HG02588 (cell line): Measurements from ENCODE around the gene FOXJ3.

Experiments used
- ATAC-seq: cut with Tn5 transposase; IDR thresholded peaks from one replicate; pipeline ENCODE4 v1.9.1; 2021; ENCODE audit warnings: mild to moderate bottlenecking, moderate library complexity; ENCODE audit not compliant: unreplicated experiment

Gene FOXJ3

GRCh38 chr1:42146626-42147320 is 188.3 kb downstream of the FOXJ3 start:
- no peak for ATAC-seq

- no peak for ATAC-seq
Observed at GRCh38 chr1:42145764-42146625, 189.0 kb downstream of the FOXJ3 start.

DNA sequence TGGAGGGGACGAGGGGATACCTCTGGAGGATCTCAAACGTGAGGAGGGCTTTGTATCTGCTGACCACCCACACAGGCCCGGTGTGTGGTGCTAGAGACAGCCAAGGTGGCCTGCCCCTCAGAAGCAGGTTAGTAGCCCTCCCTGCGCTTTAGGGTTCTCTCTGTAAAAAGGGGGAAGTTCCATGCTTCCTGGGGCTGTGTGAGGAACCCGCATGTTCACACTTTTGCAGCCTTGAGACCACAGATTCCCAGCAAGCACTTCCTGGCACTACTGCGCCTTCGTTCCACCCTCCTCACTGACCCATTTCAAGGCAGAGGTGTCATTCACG is 189.7 kb downstream of the FOXJ3 start:
- ATAC-seq = no peak

DNA sequence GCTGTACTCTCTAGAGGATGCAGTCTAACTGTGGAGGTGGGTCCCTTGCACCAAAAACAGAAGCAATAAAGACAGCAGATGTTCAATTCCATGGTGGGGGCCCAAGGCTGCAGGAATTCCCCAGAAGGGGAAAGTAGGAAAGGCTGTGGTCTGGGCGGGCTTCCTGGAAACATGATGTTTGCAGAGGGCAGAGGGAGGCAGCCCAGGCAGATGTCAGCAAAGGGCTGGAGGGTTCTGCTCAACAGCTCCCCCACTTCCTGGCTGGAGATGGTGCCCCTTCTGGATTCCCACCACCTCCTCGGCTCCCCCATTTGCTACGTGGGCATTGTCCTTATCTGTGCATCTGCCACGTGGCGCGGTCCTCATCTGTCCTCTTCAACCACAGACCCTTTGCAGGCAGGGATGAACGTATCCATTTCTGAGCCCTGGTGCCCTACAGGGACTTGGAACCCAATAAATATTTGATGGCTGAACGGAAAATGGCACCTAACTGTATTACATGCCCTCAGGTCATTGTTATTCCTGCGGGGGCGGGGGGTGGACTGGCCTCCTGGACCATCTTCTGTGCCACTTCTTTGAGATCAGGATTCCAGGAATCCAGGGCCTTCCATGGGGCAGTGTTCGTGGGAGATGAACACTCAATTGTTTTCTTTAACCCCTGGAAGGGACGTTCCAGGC is 190.2 kb downstream of the FOXJ3 start:
- ATAC-seq = no peak

DNA sequence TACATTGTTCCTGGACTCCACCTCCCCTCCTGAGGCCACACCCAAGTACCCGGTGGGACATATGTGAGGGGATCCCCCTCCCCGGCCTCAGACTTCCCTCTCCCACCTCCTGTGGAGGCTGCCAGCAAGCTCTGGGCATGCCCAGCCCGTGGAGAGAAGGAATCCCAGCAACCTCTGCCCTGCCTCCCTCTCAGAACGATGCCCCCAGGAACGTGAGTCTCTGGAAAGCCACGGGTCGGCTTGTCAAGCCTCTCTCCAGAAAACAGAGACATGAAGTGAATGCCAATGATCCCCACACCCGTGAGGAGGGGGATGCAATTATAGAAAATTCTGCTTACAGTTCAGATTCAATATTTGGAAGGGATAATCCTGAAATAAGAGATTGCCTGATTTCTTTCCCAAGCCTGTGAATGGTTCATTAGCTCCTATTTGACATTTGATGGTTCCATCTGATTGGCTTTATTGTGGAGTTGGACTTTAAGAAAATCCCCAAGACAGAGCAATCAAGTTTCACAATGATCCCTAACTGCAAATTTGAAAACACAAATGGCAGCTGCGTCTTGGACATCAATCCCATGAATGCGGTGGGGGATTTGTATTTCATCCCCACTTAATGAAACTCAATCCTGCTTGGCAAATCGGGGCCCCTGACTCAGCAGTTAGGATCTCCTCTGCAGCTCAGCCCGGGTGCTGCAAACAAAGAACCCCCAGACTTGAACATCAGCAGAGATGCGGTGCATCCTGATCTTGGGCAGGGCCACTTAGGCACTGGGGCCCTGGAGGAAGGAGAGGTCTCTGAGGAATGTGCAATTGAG is 190.9 kb downstream of the FOXJ3 start:
- ATAC-seq = no peak

DNA sequence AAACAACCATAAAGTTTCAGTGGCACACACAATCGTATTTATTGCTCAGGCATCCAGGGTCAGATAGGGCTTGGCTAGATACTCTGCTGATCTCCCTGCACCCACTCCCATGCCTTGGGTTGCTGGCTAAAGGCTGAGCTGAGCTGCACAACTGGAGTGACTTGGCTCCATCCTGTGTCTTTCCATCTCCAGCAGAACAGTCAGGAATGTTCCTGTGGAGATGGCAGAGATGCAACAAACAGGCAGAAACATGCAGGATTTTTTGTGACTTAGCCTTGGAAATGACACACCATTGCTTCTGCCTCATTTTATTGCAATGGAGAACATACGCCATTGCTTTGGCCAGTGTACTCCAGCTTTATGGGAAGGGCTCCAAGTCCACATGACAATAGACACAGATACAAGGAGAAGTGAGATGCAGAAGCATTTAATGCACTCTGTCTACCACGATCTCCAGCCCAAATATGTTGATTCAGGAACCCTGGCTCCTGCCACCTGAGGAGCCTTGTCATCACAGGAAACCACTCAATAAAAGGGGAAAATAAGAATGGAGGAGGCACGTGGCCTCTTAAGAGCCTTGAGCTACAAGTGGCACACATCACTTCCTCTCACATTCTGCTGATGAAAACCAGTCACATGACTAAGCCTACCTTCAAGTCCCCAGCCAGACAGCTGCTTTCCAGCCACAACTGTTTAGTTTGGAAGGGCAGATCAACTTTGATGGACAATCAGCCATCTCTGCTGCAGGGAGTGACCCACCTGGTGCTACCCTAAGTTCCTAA is 191.9 kb downstream of the FOXJ3 start:
- ATAC-seq = no peak

GRCh38 chr1:42141978-42142377 is 193.1 kb downstream of the FOXJ3 start:
- ATAC-seq = no peak

DNA sequence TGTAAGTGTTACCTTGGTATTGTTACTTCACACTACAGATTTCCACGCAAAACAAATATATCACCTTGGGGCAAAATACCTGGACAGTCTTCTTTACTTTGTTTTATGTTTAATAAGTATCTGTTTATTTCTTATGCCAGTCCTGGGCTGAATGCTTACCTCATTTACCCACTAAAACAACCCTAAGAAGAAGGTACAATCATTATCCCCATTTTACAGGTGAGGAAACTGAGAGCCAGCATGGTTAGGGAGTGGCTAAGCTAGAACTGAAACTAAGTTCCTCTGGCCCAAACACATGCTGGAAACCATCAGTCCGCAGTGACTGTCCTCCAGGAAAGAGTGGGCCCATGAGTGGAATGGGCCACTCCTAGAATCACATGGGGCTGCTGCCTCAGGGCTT is 194.8 kb downstream of the FOXJ3 start:
- no peak for ATAC-seq

- ATAC-seq = no peak
Observed at GRCh38 chr1:42139444-42139843, 195.6 kb downstream of the FOXJ3 start.

DNA sequence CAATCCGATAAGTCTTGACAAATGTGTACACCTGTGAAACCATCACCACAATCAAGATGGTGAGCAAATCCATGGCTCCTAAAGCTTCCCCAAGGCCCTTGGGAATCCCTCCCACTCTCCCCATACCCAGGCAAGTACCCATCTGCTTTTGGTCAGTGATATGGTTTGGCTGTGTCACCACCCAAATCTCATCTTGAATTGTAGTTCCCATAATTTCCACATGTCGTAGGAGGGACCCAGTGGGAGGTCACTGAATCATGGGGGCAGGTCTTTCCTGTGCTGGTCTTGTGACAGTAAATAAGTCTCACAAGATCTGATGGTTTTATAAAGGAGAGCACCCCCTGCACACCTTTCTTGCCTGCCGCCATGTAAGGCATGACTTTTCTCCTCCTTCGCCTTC is 196.4 kb downstream of the FOXJ3 start:
- no peak for ATAC-seq

- ATAC-seq = no peak
Observed at GRCh38 chr1:42137766-42138165, 197.3 kb downstream of the FOXJ3 start.

DNA sequence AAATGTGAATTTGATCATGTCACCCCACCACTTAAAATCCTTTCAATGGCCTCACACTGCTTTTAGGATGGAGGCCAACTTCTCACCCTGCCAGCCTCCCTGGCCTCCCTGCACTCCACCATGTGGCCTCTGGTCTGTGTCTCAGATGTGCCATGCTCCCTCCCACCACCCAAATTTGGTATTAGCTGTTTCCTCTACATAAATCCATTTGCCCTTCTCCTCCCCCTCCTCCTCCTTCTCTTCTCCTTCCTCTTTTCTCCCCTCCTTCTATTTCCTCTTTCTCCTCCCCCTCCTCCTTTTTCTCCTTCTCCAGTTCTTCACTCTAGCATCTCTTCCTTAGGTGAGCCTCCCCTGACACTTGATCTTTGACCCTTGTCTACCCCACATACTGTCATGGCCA is 198.6 kb downstream of the FOXJ3 start:
- no peak for ATAC-seq

GRCh38 chr1:42135426-42135825 is 199.6 kb downstream of the FOXJ3 start:
- no peak for ATAC-seq

DNA sequence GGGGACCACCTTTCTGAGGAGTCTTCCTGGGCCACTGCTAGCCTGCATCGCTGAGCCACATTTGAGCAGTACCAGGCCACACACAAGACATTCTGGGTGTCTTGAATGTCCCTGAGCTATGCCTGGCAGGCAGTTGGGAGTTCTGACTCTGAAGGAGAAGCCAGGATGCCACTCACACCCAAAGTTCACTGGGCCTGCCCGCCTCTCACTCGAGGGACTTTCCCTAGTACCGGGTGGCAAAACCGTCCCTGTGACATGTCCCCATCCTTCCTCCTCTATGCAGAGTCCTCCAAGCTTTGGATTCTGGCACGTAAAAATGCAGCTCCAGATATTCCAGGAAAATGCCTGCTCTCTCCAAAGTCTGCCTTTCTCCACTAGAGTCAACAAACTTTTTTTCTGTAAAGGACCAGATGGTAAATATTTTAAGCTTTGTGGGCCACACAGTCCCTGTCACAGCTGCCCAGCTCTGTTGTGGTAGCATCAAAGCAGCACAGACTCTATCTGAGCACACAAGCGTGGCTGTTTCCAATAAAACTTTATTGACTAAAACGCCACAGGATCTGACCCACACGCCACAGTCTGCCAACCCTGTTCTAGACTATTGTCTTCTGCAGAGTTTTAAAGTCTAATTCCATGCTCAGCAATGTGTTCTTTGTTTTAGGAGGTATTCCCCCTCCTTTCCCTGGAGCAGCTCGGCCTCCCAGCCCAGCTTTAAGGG is 201.1 kb downstream of the FOXJ3 start:
- ATAC-seq = no peak

DNA sequence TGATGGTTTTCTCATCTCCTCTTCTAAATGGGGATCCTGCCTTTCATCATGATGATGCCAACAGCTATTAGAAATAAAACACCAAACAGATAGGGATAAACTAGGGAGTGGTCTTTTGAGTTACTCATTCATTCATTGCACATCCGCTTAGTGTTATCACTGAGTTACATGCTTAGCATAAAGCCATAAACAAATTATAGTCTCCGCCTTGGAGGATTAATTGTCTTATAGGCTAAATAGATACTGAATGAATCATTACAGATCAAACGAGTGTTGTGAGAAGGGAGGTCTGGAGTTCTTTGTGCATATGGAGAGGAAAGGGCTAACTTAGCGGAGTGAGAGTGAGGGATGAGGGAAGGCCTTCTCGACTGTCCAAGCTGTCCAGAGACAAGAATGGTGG is 201.6 kb downstream of the FOXJ3 start:
- no peak for ATAC-seq

DNA sequence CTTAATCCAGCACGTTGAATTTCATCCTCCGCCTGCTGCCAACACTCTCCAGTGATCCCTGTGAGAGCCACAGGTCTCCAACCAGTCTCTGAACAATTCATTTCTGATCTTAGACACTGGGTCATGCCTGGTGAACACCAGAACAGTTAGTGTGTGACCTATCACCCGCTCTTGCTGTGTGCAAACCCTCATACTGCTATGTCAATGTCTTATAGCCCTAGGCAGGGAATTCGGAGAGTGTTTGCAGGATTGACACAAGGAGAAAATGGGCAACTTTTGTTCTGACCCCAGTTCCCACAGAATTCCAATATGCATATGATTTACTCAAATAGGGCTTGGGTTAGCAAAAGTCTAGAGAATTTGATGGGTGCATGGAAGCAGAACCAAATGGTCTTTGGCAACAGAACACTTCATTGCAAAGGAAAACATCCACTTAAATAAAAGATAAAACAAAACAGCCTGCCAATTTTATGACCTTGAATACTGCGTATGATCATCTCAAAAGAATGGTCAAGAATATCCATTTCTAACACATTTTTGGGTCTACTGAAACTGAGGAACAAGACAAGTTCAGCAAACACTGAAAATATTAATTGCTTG is 204.9 kb downstream of the FOXJ3 start:
- ATAC-seq = no peak

GRCh38 chr1:42128964-42129363 is 206.1 kb downstream of the FOXJ3 start:
- no peak for ATAC-seq

DNA sequence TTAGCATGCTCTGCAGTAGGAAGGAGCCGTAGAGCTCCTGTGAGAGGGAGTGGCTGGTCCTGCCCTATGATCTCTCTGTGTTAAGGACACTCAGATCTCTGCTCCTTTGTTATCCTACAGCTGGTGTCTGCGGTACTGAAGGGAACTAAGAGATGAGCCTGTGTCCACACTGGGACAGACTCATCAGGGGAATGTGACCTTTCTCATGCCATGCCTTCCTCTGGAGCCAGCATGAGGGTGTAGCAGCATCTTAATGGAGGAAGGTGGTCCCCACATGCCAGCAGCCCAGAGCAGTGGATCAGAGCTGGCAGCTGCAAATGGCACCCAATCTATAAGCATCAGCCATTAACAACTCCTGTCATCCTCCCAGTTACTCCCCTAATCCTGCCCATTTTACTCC is 206.5 kb downstream of the FOXJ3 start:
- ATAC-seq = no peak

- ATAC-seq = no peak
Observed at GRCh38 chr1:42127767-42128166, 207.3 kb downstream of the FOXJ3 start.
